Measurements from ENCODE around the gene MRAP. TPM values are rescaled to one million over a fixed set of nuclear protein-coding genes. Genes with fewer than 3 reads are reported as not detected.

MRAP gene
- total RNA-seq, 1 donor: not detected

- TF ChIP-seq CTCF (IDR thresholded peaks at IDR 0.05; ENCODE audit: insufficient read depth, low read length): no peak
- peak; percentile 32 for DNase-seq (ENCODE audit: low read depth)
Measured at GRCh38 chr21:32298148-32298559, 501 bp upstream of the MRAP start.

GRCh38 chr21:32299695-32300094 lies 1.0 kb downstream of the MRAP start:
- no peak for DNase-seq (ENCODE audit: low read depth)
- H3K4me3 ChIP-seq (ENCODE audit: low read depth, low read length): no peak overlapping the region
- no peak for TF ChIP-seq CTCF (IDR thresholded peaks at IDR 0.05; ENCODE audit: insufficient read depth, low read length)

More at GRCh38 chr21:32298148-32298559, 501 bp upstream of the MRAP start:
- no peak overlapping the region for H3K4me3 ChIP-seq (ENCODE audit: low read depth, low read length)

GRCh38 chr21:32300117-32300681 lies 1.5 kb downstream of the MRAP start:
- DNase-seq (ENCODE audit: low read depth): no peak
- no peak for TF ChIP-seq CTCF (IDR thresholded peaks at IDR 0.05; ENCODE audit: insufficient read depth, low read length)
- H3K4me3 ChIP-seq (ENCODE audit: low read depth, low read length): no peak overlapping the region

GRCh38 chr21:32301596-32301995 lies 2.9 kb downstream of the MRAP start:
- DNase-seq (ENCODE audit: low read depth): no peak
- no peak for TF ChIP-seq CTCF (IDR thresholded peaks at IDR 0.05; ENCODE audit: insufficient read depth, low read length)

GRCh38 chr21:32302560-32302959 lies 3.9 kb downstream of the MRAP start:
- no peak for TF ChIP-seq CTCF (IDR thresholded peaks at IDR 0.05; ENCODE audit: insufficient read depth, low read length)
- H3K4me3 ChIP-seq (ENCODE audit: low read depth, low read length): no peak overlapping the region
- DNase-seq (ENCODE audit: low read depth): no peak

More at GRCh38 chr21:32301596-32301995, 2.9 kb downstream of the MRAP start:
- no peak overlapping the region for H3K4me3 ChIP-seq (ENCODE audit: low read depth, low read length)

GRCh38 chr21:32303385-32303784 lies 4.7 kb downstream of the MRAP start:
- TF ChIP-seq CTCF (IDR thresholded peaks at IDR 0.05; ENCODE audit: insufficient read depth, low read length): no peak
- DNase-seq (ENCODE audit: low read depth): no peak
- no peak overlapping the region for H3K4me3 ChIP-seq (ENCODE audit: low read depth, low read length)

GRCh38 chr21:32304998-32305397 lies 6.3 kb downstream of the MRAP start:
- no peak for TF ChIP-seq CTCF (IDR thresholded peaks at IDR 0.05; ENCODE audit: insufficient read depth, low read length)
- H3K4me3 ChIP-seq (ENCODE audit: low read depth, low read length): no peak overlapping the region

More at GRCh38 chr21:32304998-32305397, 6.3 kb downstream of the MRAP start:
- DNase-seq (ENCODE audit: low read depth): no peak
